ENCODE results near the gene E2F4. TPM values are rescaled to one million over a fixed set of nuclear protein-coding genes. Genes with fewer than 3 reads are reported as not detected.
A peak's percentile ranks its signal among the peaks of the same experiment; 100 is the strongest.

The E2F4 gene
- total and polyA plus RNA-seq, 8 donors = 14.8 to 61.3 (median 22.8) TPM

DNA sequence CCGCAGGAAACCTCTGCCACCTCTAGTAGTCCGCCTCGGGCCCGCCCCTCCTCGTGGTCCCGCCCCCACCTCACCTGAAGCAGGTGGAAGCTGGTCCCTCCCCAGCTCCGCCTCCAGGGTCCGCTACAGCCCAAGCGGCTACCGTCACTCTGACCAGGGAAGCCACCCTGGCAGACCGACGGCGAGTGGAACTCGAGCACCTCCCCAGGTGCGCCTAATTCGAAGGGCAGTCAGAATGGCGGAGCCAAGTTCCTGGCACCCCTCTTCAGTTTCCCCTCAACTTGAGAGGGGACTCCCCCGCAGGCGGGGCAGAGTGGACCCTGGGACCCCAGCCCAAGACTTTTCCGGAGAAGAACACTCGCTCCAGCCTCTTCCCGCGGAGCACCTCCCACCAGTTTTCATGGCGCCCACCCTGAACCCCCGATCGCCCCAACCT is 54.8 kb downstream of the E2F4 start:
- WGBS, 2 donors = 0 to 1% methylated on average over 22 to 26 of the region's 26 CpGs
- Histone ChIP-seq H3K27me3 (no peaks in the 10 kb centered on the region), H3K27ac (peak overlapping the region; percentile 82 to 90 (median 86)), H3K4me1 (peaks cover 0 to 18% (median 8%) of the 10 kb centered on the region in 3 donors), H3K9me3 (no peaks in the 10 kb centered on the region), H3K36me3 (no peaks in the 10 kb centered on the region), H3K4me3 (peak overlapping the region; percentile 47 to 97 (median 69))
- intact Hi-C loops (cut with DNase I) = no loop called here
- TF ChIP-seq, protein P1, sequence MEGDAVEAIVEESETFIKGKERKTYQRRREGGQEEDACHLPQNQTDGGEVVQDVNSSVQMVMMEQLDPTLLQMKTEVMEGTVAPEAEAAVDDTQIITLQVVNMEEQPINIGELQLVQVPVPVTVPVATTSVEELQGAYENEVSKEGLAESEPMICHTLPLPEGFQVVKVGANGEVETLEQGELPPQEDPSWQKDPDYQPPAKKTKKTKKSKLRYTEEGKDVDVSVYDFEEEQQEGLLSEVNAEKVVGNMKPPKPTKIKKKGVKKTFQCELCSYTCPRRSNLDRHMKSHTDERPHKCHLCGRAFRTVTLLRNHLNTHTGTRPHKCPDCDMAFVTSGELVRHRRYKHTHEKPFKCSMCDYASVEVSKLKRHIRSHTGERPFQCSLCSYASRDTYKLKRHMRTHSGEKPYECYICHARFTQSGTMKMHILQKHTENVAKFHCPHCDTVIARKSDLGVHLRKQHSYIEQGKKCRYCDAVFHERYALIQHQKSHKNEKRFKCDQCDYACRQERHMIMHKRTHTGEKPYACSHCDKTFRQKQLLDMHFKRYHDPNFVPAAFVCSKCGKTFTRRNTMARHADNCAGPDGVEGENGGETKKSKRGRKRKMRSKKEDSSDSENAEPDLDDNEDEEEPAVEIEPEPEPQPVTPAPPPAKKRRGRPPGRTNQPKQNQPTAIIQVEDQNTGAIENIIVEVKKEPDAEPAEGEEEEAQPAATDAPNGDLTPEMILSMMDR (IDR thresholded peaks at IDR 0.05) = no peak
- ATAC-seq (peak; percentile 83 to 87 (median 86)), DNase-seq (peak; percentile 91 to 98 (median 94)), FAIRE-seq (no peak)

DNA sequence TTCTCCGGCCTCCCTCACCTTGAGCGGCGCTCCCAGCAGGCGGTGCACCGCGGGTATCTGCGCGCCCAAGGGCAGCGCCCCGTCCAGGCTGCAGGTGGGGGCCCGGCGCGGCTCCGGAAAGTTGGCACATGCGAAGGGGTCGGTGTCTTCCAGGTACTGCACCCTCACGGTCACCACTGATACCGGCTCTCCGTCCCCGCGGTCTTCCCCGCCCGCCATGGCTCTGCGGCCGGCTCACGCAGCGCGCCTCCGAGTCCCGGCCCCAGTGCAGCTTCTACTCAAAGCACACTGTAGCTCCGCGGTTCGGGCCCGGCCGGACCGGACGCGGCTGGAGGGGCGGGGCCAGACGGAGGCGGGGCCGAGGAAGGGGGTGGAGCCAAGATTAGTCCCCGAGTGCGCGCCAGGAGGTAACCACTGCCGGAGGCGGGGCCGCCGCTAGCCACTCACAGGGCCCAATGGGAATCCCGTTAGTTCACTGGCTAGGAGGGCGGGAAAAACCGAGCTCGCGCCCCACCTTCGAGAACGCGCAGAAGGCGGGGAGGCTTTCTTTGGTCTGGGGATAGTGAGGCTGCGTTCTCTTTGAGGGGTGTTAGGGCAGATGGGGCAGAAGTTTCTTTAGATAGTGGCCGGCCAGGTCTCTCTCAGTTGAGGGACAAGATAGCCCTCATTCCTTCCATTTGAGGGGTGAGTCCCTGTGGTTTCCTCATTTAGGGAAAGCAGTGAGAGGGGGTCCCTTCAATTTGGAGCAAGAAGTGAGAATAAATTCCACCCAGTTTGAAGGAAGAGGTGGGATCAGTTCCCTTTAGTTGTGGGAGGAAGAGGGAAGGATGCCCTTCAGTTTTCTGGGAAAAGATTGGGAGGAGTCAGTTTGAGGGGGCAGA is 55.5 kb downstream of the E2F4 start, which contains the start of gene FHOD1:
FHOD1 (minus strand) TSS at position 290 of the 881 bp plus-strand sequence; CDS start at position 219, 71 bp downstream.
- DNase-seq = peak; percentile 96 to 99 (median 98)
- FAIRE-seq = peak; percentile 23
- 0% methylated on average over 56 to 60 of the region's 60 CpGs for WGBS, 2 donors
- H3K27me3 ChIP-seq = no peaks in the 10 kb centered on the region
- intact Hi-C loops (cut with DNase I) = no loop called here
- peak within 1 kb of the TSS; percentile 47 to 97 (median 69) for H3K4me3 ChIP-seq
- peak; percentile 83 to 91 (median 86) for ATAC-seq
- H3K9me3 ChIP-seq = no peaks in the 10 kb centered on the region
- H3K27ac ChIP-seq = peak within 1 kb of the TSS; percentile 82 to 90 (median 86)
- no peaks in the 10 kb centered on the region for H3K36me3 ChIP-seq
- TF ChIP-seq, protein P1 (IDR thresholded peaks at IDR 0.05) = no peak
- peaks cover 0 to 18% (median 8%) of the 10 kb centered on the region in 3 donors for H3K4me1 ChIP-seq

DNA sequence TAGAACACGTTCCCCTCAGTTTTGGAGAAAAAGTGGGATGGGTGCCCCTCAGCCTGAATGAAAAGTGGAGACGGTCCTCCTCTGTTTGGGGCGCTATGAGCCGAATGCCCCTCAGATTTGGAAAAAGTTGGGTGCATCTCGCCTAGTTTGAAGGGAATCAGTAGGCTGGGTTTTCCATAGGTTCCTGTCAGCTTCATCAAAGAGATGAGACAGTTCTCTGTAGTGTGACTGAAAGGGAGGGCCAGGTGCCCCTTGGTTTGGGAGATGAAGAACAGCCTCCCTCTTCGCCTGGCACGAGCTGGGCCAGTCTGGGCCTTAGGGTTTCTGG is 56.1 kb downstream of the E2F4 start:
- intact Hi-C loops (cut with DNase I) = no loop called here
- peaks cover 0 to 18% (median 8%) of the 10 kb centered on the region in 3 donors for H3K4me1 ChIP-seq
- no peak for FAIRE-seq
- H3K27me3 ChIP-seq = no peaks in the 10 kb centered on the region
- TF ChIP-seq, protein P1 (IDR thresholded peaks at IDR 0.05) = no peak
- H3K4me3 ChIP-seq = peak overlapping the region in 2 of 4 donors; percentile 37 to 97
- ATAC-seq = no peak
- H3K27ac ChIP-seq = no peak overlapping the region
- WGBS, 2 donors = 4 to 10% methylated on average over 7 of the region's 7 CpGs
- peak in 1 of 6 donors; percentile 15 for DNase-seq
- H3K9me3 ChIP-seq = no peaks in the 10 kb centered on the region
- no peaks in the 10 kb centered on the region for H3K36me3 ChIP-seq

Small RNAs within 50 kb of the gene (microRNA-seq; reads per million reads assigned to microRNA genes)
- gene MIR328 = 105 to 204 reads per million in 2 donors

Other genes with a start within 250 kb of the E2F4 start
- gene CES3, start 230.9 kb upstream of the E2F4 start, total RNA-seq = 1 to 10 TPM; 1.9 to 6.2 (median 4.6) TPM
- gene CES3, start 230.9 kb upstream of the E2F4 start, polyA plus RNA-seq = 1 to 10 TPM; 4.6 to 7.3 TPM
- gene CES4A, start 203.6 kb upstream of the E2F4 start, total RNA-seq = 10 to 100 TPM in 1 of 6 donors, 1 to 10 TPM in 5; 3.2 to 10.2 (median 4.6) TPM
- gene CES4A, start 203.6 kb upstream of the E2F4 start, polyA plus RNA-seq = 10 to 100 TPM; 43.1 to 59.5 TPM
- 10 to 100 TPM; 13.1 to 27.0 (median 20.1) TPM for gene CBFB, start 163.0 kb upstream of the E2F4 start, total RNA-seq
- gene CBFB, start 163.0 kb upstream of the E2F4 start, polyA plus RNA-seq = 10 to 100 TPM; 11.5 to 19.7 TPM
- gene PHAF1, start 82.2 kb upstream of the E2F4 start, total RNA-seq = 1 to 10 TPM; 2.8 to 7.3 (median 4.2) TPM
- gene PHAF1, start 82.2 kb upstream of the E2F4 start, polyA plus RNA-seq = 1 to 10 TPM; 6.1 to 8.9 TPM
- 1 to 10 TPM; 1.8 to 5.1 (median 3.5) TPM for gene B3GNT9, start 41.2 kb upstream of the E2F4 start, total RNA-seq
- 1 to 10 TPM; 3.0 to 9.3 TPM for gene B3GNT9, start 41.2 kb upstream of the E2F4 start, polyA plus RNA-seq
- 10 to 100 TPM in 4 of 6 donors, 1 to 10 TPM in 2; 9.4 to 17.4 (median 11.5) TPM for gene TRADD, start 32.2 kb upstream of the E2F4 start, total RNA-seq
- gene TRADD, start 32.2 kb upstream of the E2F4 start, polyA plus RNA-seq = 10 to 100 TPM; 21.3 to 33.3 TPM
- 10 to 100 TPM; 12.9 to 31.7 (median 24.2) TPM for gene FBXL8, start 32.2 kb upstream of the E2F4 start, total RNA-seq
- 10 to 100 TPM; 41.6 to 86.2 TPM for gene FBXL8, start 32.2 kb upstream of the E2F4 start, polyA plus RNA-seq
- 10 to 100 TPM; 34.9 to 70.0 (median 49.1) TPM for gene HSF4, start 27.4 kb upstream of the E2F4 start, total RNA-seq
- gene HSF4, start 27.4 kb upstream of the E2F4 start, polyA plus RNA-seq = 100 to 1,000 TPM; 310 to 330 TPM
- gene NOL3, start 21.6 kb upstream of the E2F4 start, total RNA-seq = 10 to 100 TPM; 15.2 to 31.2 (median 19.8) TPM
- gene NOL3, start 21.6 kb upstream of the E2F4 start, polyA plus RNA-seq = 100 to 1,000 TPM in 1 of 2 donors, 10 to 100 TPM in 1; 84.5 to 119 TPM
- gene MATCAP1, start 8.2 kb upstream of the E2F4 start, total RNA-seq = 10 to 100 TPM in 3 of 6 donors, 1 to 10 TPM in 3; 4.8 to 22.3 (median 10.4) TPM
- 10 to 100 TPM; 51.2 to 55.6 TPM for gene MATCAP1, start 8.2 kb upstream of the E2F4 start, polyA plus RNA-seq
- gene EXOC3L1, start 2.0 kb upstream of the E2F4 start, total RNA-seq = 1 to 10 TPM in 3 of 6 donors, under 1 TPM in 3; 0.67 to 2.3 (median 1.2) TPM
- gene EXOC3L1, start 2.0 kb upstream of the E2F4 start, polyA plus RNA-seq = 1 to 10 TPM; 5.2 to 6.2 TPM
- 10 to 100 TPM; 14.6 to 23.7 (median 23.0) TPM for gene ELMO3, start 7.0 kb downstream of the E2F4 start, total RNA-seq
- gene ELMO3, start 7.0 kb downstream of the E2F4 start, polyA plus RNA-seq = 10 to 100 TPM; 41.0 to 52.4 TPM
- gene TMEM208, start 35.0 kb downstream of the E2F4 start, total RNA-seq = 10 to 100 TPM; 19.2 to 31.2 (median 26.0) TPM
- gene TMEM208, start 35.0 kb downstream of the E2F4 start, polyA plus RNA-seq = 10 to 100 TPM; 83.4 to 96.6 TPM
- gene FHOD1, start 55.3 kb downstream of the E2F4 start, total RNA-seq = 10 to 100 TPM in 2 of 6 donors, 1 to 10 TPM in 4; 7.8 to 20.8 (median 8.8) TPM
- 10 to 100 TPM; 34.0 to 41.2 TPM for gene FHOD1, start 55.3 kb downstream of the E2F4 start, polyA plus RNA-seq
- gene SLC9A5, start 56.8 kb downstream of the E2F4 start, total RNA-seq = under 1 TPM; 0.22 to 0.69 (median 0.48) TPM
- 1 to 10 TPM; 1.3 to 1.5 TPM for gene SLC9A5, start 56.8 kb downstream of the E2F4 start, polyA plus RNA-seq
- gene PLEKHG4, start 87.4 kb downstream of the E2F4 start, total RNA-seq = 1 to 10 TPM; 3.5 to 8.1 (median 5.2) TPM
- gene PLEKHG4, start 87.4 kb downstream of the E2F4 start, polyA plus RNA-seq = 10 to 100 TPM; 17.2 to 28.5 TPM
- gene KCTD19, start 134.6 kb downstream of the E2F4 start, total RNA-seq = under 1 TPM in 4 of 6 donors, not detected in 2; 0.09 to 0.56 (median 0.36) TPM
- gene KCTD19, start 134.6 kb downstream of the E2F4 start, polyA plus RNA-seq = under 1 TPM; 0.42 to 0.70 TPM
- gene LRRC36, start 134.7 kb downstream of the E2F4 start, total RNA-seq = 1 to 10 TPM; 1.3 to 2.7 (median 2.1) TPM
- gene LRRC36, start 134.7 kb downstream of the E2F4 start, polyA plus RNA-seq = 10 to 100 TPM in 1 of 2 donors, 1 to 10 TPM in 1; 4.2 to 16.4 TPM
- 10 to 100 TPM in 2 of 6 donors, 1 to 10 TPM in 4; 4.5 to 30.3 (median 7.1) TPM for gene TPPP3, start 201.3 kb downstream of the E2F4 start, total RNA-seq
- gene TPPP3, start 201.3 kb downstream of the E2F4 start, polyA plus RNA-seq = 10 to 100 TPM; 30.1 to 76.2 TPM
- gene ZDHHC1, start 224.3 kb downstream of the E2F4 start, total RNA-seq = 10 to 100 TPM in 2 of 6 donors, 1 to 10 TPM in 4; 8.1 to 11.3 (median 9.7) TPM
- 10 to 100 TPM; 11.2 to 15.2 TPM for gene ZDHHC1, start 224.3 kb downstream of the E2F4 start, polyA plus RNA-seq
- gene HSD11B2, start 239.0 kb downstream of the E2F4 start, total RNA-seq = 1 to 10 TPM; 1.4 to 6.8 (median 5.0) TPM
- 10 to 100 TPM in 1 of 2 donors, 1 to 10 TPM in 1; 7.7 to 11.3 TPM for gene HSD11B2, start 239.0 kb downstream of the E2F4 start, polyA plus RNA-seq

Data from pancreas (tissue), 10 donors.